Activated CD8-positive, alpha-beta memory T cell treated with anti-CD3 and anti-CD28 coated beads for 1 hour (primary cell): ENCODE results near the gene SCYGR6.

Experiments
- DNase-seq, 2 donors: peaks; one replicate each; pipeline ENCODE4 v3.0.0-alpha.2; 2020; ENCODE audit warnings: low read depth in 1 of 2; ENCODE audit errors: extremely low read depth in 1 of 2

Gene SCYGR6

DNA sequence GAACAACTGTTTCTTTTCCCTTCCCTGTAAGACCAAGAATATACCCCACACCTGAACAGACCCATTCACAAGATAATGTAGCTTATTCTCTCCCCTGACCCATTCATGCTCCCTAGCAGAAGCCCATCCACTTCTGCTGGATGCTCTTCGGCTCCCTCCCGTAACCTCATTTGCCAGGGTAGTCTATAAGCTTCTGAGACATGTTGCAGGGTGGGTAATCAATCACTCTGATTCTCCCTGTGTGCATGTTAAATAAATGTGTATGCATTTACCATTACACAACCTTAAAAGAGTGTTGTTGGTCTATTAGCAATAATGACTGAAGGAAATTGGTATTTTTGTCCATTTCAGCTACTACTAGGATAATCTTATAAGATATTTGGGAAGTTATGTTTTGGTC lies 8.1 kb downstream of the SCYGR6 start:
- DNase-seq = no peak

DNA sequence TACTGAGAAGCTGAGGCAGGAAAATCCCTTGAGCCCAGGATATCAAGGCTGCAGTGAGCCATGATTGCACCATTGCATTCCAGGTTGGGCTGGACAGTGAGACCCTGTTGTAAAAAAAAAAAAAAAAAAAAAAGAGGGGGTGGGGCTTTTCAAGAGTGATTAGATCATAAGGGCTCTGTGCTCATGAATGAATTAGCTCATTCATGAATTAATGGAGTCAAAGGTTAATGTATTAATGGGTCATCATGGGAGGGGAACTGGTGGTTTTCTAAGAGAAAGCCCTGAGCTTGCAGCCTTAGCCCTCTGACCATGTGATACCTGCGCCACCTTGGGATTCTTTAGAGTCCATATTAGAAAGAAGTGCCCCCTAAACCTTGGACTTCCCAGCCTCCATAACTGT lies 11.3 kb downstream of the SCYGR6 start:
- no peak for DNase-seq

DNA sequence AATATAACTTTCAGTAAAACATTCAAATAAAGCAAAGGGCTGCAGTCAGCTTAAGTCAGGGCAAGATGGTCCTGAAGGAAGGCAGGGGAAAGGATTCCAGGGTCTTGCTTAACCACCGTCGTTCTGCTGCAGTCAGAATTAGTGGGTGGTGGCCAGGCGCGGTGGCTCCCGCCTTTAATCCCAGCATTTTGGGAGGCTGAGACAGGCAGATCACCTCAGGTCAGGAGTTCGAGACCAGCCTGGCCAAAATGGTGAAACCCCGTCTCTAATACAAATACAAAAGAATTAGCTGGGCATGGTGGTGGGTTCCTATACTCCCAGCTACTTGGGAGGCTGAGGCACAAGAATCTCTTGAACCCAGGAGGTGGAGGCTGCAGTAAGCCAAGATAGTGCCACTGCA lies 13.6 kb downstream of the SCYGR6 start:
- DNase-seq = no peak

DNA sequence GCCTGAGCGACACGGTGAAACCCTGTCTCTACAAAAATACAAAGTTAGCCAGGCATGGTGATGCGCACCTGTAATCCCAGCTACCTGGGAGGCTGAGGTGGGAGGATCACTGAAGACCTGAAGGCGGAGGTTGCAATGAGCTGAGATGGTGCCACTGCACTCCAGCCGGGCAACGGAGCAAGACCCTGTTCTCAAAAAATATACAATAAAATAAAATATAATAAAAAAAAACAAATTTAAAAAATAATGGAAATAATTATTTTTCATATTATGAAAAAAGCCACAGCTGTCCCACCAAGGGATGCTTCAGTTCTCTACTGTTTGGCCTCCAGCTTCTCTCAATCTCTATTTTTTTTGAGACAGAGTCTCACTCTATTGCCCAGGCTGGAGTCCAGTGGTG lies 17.2 kb downstream of the SCYGR6 start:
- DNase-seq = no peak

DNA sequence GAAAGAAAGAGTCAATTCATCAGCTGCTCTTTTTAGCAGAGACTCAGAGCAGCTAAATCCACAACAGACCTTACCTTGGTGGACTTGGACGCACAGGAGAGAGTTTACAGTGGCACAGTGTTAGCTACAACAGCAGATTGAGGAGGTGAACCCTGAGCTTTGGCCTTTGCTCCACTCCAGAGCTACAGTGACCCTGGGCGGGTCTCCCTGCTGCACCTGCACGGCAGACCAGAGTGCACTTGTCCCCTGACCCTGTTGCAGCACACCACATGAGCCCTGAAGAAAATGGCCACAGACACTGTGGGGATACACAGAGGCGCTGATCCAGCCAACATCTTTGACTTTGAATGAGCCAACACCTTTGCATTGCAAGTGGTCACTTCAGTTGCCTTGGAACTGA lies 17.7 kb downstream of the SCYGR6 start:
- no peak for DNase-seq

DNA sequence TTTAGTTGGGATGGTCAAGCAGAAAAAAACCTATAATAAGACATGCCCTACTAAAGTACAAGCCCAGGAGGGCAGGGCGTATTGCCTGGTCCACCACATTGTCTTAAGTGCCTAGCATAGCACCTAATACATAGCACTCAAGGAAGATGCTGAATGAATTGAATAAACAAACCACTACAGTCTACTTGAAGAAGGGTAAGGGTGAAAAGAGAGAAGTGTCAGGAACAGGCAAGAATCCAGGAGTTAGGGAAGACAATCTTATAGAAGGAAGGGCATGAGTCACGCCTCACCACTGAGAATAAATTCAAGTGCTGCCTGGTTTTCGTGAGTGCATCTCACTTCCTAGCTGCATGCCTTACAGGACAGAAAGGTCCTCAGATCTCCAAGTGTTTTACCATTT lies 20.6 kb downstream of the SCYGR6 start:
- DNase-seq = no peak

- DNase-seq = no peak
These were observed 21.3 kb downstream of the SCYGR6 start for GRCh38 chr2:227703280-227703732.

- DNase-seq = no peak
These were observed 23.0 kb downstream of the SCYGR6 start for GRCh38 chr2:227701556-227701955.

- no peak for DNase-seq
These were observed 27.4 kb downstream of the SCYGR6 start for GRCh38 chr2:227696990-227697679.

GRCh38 chr2:227687189-227687588 lies 37.4 kb downstream of the SCYGR6 start:
- no peak for DNase-seq

- DNase-seq = no peak
These were observed 40.3 kb downstream of the SCYGR6 start for GRCh38 chr2:227684258-227684657.

DNA sequence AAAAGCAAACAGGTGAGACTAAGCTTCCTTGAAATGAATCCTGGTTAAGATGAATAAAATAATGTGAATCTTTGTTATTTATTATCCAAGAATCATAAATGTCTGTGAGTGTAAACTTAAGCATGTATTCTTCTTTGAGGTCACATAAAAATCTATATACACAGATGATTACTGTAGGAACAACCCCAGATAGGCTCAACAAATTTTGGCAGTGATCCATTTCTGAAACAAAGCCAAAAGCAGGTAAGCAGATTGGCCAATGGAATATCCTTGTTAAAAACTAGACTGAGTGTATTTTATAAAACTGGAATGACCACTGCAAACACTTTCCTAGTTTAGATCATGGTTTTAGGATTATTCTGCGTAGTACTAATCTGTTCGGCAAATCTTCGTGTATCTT lies 46.6 kb downstream of the SCYGR6 start:
- DNase-seq = no peak

- DNase-seq = no peak
These were observed 50.1 kb downstream of the SCYGR6 start for GRCh38 chr2:227674485-227674884.
